Gastrocnemius medialis (tissue), 4 donors: ENCODE results near the gene NYNRIN.

Experiments used
- CTCF ChIP-seq, 5 experiments: fragments of 450-650 bp in 3 of 5; fragments of 200-600 bp in 2 of 5; sonication (generic) in 2 of 5; IDR thresholded peaks in 4 of 5; conservative IDR thresholded peaks in 1 of 5; 1 replicate in 4 of 5; 2 replicates in 1 of 5; pipeline ENCODE4 v1.5.1; 2016 to 2019; ENCODE audit warnings: antibody characterized with exemption in 5 of 5, mild to moderate bottlenecking in 3 of 5, moderate library complexity in 3 of 5
- POLR2A ChIP-seq, 2 donors: fragments of 450-650 bp; IDR thresholded peaks; one replicate each; pipeline ENCODE4 v1.6.1; 2017; ENCODE audit warnings: antibody characterized with exemption in 2 of 2, mild to moderate bottlenecking in 2 of 2, moderate library complexity in 2 of 2

- TF ChIP-seq CTCF (IDR thresholded peaks at IDR 0.05 in 4 of 5, conservative IDR thresholded peaks at IDR 0.05 in 1 of 5) (no peak), POLR2A (IDR thresholded peaks at IDR 0.05) (no peak)
These were observed 32.4 kb upstream of the NYNRIN start for GRCh38 chr14:24366413-24366720.
